Ectodermal cell (in vitro differentiated cells): ENCODE data around the gene IGLON5.

ENCODE experiments used
- H3K27ac ChIP-seq: 2 replicates; pipeline ENCODE4 v1.7.0; 2013; ENCODE audit warnings: mild to moderate bottlenecking, low read depth, low read length; ENCODE audit not compliant: insufficient read depth, poor library complexity, severe bottlenecking
- H3K27me3 ChIP-seq: 2 replicates; pipeline ENCODE4 v1.7.0; 2013; ENCODE audit warnings: mild to moderate bottlenecking, low read length; ENCODE audit not compliant: insufficient read depth, control insufficient read depth, poor library complexity, severe bottlenecking
- H3K36me3 ChIP-seq: one replicate; pipeline ENCODE4 v1.7.0; 2013; ENCODE audit warnings: low read length; ENCODE audit not compliant: control insufficient read depth, insufficient read depth
- H3K4me1 ChIP-seq: one replicate; pipeline ENCODE4 v1.7.0; 2013; ENCODE audit warnings: low read length; ENCODE audit not compliant: control insufficient read depth, insufficient read depth
- H3K4me3 ChIP-seq: 2 replicates; pipeline ENCODE4 v1.7.0; 2013; ENCODE audit warnings: low read depth, low read length, control low read depth; ENCODE audit not compliant: insufficient read depth
- H3K9me3 ChIP-seq: 2 replicates; pipeline ENCODE4 v1.7.0; 2013; ENCODE audit warnings: mild to moderate bottlenecking, low read length, moderate library complexity; ENCODE audit not compliant: control insufficient read depth
- WGBS, 2 experiments: methylation state at CpG; one replicate each; pipeline ENCODE4 v1.1.7; 2013; ENCODE audit warnings: missing lambda C conversion rate in 2 of 2; 5-methylcytosine and 5-hydroxymethylcytosine counted together

IGLON5 gene

GRCh38 chr19:51339313-51339686 lies 27.9 kb downstream of the IGLON5 start:
- Histone ChIP-seq H3K4me1 (no peaks in the 10 kb centered on the region), H3K27me3 (peaks cover 24% of the 10 kb centered on the region), H3K27ac (peak overlapping the region; percentile 67), H3K9me3 (no peaks in the 10 kb centered on the region), H3K4me3 (peak overlapping the region; percentile 60), H3K36me3 (no peaks in the 10 kb centered on the region)
- 0% methylated on average over 10 of the region's 10 CpGs for WGBS, 2 experiments

GRCh38 chr19:51339687-51340656 lies 28.5 kb downstream of the IGLON5 start:
- H3K27ac ChIP-seq = peak overlapping the region; percentile 67
- WGBS, 2 experiments = 1% methylated on average over 107 of the region's 107 CpGs

GRCh38 chr19:51341066-51341465 lies 29.6 kb downstream of the IGLON5 start:
- H3K27me3 ChIP-seq = peaks cover 24% of the 10 kb centered on the region
- 94 to 95% methylated on average over 18 of the region's 18 CpGs for WGBS, 2 experiments
- H3K4me3 ChIP-seq = no peak overlapping the region
- H3K9me3 ChIP-seq = no peaks in the 10 kb centered on the region
- no peaks in the 10 kb centered on the region for H3K4me1 ChIP-seq
- no peak overlapping the region for H3K27ac ChIP-seq
- no peaks in the 10 kb centered on the region for H3K36me3 ChIP-seq

More at GRCh38 chr19:51339687-51340656, 28.5 kb downstream of the IGLON5 start:
- H3K9me3 ChIP-seq = no peaks in the 10 kb centered on the region
- H3K4me1 ChIP-seq = no peaks in the 10 kb centered on the region
- peaks cover 24% of the 10 kb centered on the region for H3K27me3 ChIP-seq
- peak overlapping the region; percentile 60 for H3K4me3 ChIP-seq
- no peaks in the 10 kb centered on the region for H3K36me3 ChIP-seq

- H3K4me3 ChIP-seq = no peak within 1 kb of the TSS
- H3K27ac ChIP-seq = no peak within 1 kb of the TSS
- no peaks in the 10 kb centered on the region for H3K36me3 ChIP-seq
- WGBS, 2 experiments = 75 to 80% methylated on average over 3 of the region's 3 CpGs
- H3K27me3 ChIP-seq = peaks cover 24% of the 10 kb centered on the region
- no peaks in the 10 kb centered on the region for H3K4me1 ChIP-seq
- no peaks in the 10 kb centered on the region for H3K9me3 ChIP-seq
These were observed 30.6 kb downstream of the IGLON5 start, which contains the start of gene VSIG10L for GRCh38 chr19:51341976-51342580. TSS of gene VSIG10L (minus strand) at chr19:51342139. CDS start at chr19:51342124, 15 bp downstream.

- Histone ChIP-seq H3K27ac (no peak overlapping the region), H3K9me3 (no peaks in the 10 kb centered on the region), H3K4me3 (no peak overlapping the region), H3K27me3 (peaks cover 24% of the 10 kb centered on the region), H3K36me3 (no peaks in the 10 kb centered on the region), H3K4me1 (no peaks in the 10 kb centered on the region)
- 68 to 75% methylated on average over 9 of the region's 9 CpGs for WGBS, 2 experiments
These were observed 31.5 kb downstream of the IGLON5 start for GRCh38 chr19:51342631-51343569.

GRCh38 chr19:51345076-51345620 lies 33.7 kb downstream of the IGLON5 start:
- H3K9me3 ChIP-seq = no peaks in the 10 kb centered on the region
- no peaks in the 10 kb centered on the region for H3K36me3 ChIP-seq
- H3K27ac ChIP-seq = no peak overlapping the region
- no peaks in the 10 kb centered on the region for H3K4me1 ChIP-seq
- no peak overlapping the region for H3K4me3 ChIP-seq
- 96% methylated on average over 9 of the region's 9 CpGs for WGBS, 2 experiments
- peaks cover 23% of the 10 kb centered on the region for H3K27me3 ChIP-seq

GRCh38 chr19:51346742-51347141 lies 35.3 kb downstream of the IGLON5 start:
- Histone ChIP-seq H3K36me3 (no peaks in the 10 kb centered on the region), H3K4me3 (no peak overlapping the region), H3K4me1 (no peaks in the 10 kb centered on the region), H3K27ac (no peak overlapping the region), H3K27me3 (peaks cover 7% of the 10 kb centered on the region), H3K9me3 (no peaks in the 10 kb centered on the region)
- 86% methylated on average over 17 of the region's 17 CpGs for WGBS, 2 experiments

- peaks cover under 1% of the 10 kb centered on the region for H3K27me3 ChIP-seq
- no peak overlapping the region for H3K4me3 ChIP-seq
- WGBS, 2 experiments = 84 to 86% methylated on average over 10 of the region's 10 CpGs
- no peaks in the 10 kb centered on the region for H3K9me3 ChIP-seq
- no peaks in the 10 kb centered on the region for H3K4me1 ChIP-seq
- no peaks in the 10 kb centered on the region for H3K36me3 ChIP-seq
- H3K27ac ChIP-seq = no peak overlapping the region
These were observed 35.9 kb downstream of the IGLON5 start for GRCh38 chr19:51347209-51347928.

- Histone ChIP-seq H3K27me3 (no peaks in the 10 kb centered on the region), H3K4me1 (peaks cover 12% of the 10 kb centered on the region), H3K27ac (no peak overlapping the region), H3K36me3 (no peaks in the 10 kb centered on the region), H3K9me3 (no peaks in the 10 kb centered on the region), H3K4me3 (no peak overlapping the region)
- 93 to 95% methylated on average over 11 of the region's 11 CpGs for WGBS, 2 experiments
These were observed 40.0 kb downstream of the IGLON5 start for GRCh38 chr19:51351266-51351990.
